ENCODE measurements around the gene CFAP299.

Gene CFAP299

GRCh38 chr4:80452768-80453167 is 117.2 kb downstream of the CFAP299 start:
- DNase-seq: no peak

- no peak for DNase-seq
These were observed 118.5 kb downstream of the CFAP299 start for GRCh38 chr4:80454040-80454439.

- DNase-seq: no peak
These were observed 119.0 kb downstream of the CFAP299 start for GRCh38 chr4:80454556-80454955.

GRCh38 chr4:80459918-80460473 is 124.5 kb downstream of the CFAP299 start:
- no peak for DNase-seq

- DNase-seq: no peak
These were observed 125.9 kb downstream of the CFAP299 start for GRCh38 chr4:80461412-80461811.

GRCh38 chr4:80462621-80463091 is 127.1 kb downstream of the CFAP299 start:
- DNase-seq: peak; percentile 2

- DNase-seq: no peak
These were observed 128.0 kb downstream of the CFAP299 start for GRCh38 chr4:80463509-80463908.

- DNase-seq: no peak
These were observed 129.7 kb downstream of the CFAP299 start for GRCh38 chr4:80465238-80465637.

- no peak for DNase-seq
These were observed 130.2 kb downstream of the CFAP299 start for GRCh38 chr4:80465736-80466135.

- no peak for DNase-seq
These were observed 131.1 kb downstream of the CFAP299 start for GRCh38 chr4:80466618-80467017.

- DNase-seq: no peak
These were observed 136.2 kb downstream of the CFAP299 start for GRCh38 chr4:80471756-80472155.

GRCh38 chr4:80475236-80475635 is 139.7 kb downstream of the CFAP299 start:
- no peak for DNase-seq

GRCh38 chr4:80475798-80476197 is 140.3 kb downstream of the CFAP299 start:
- DNase-seq: no peak

GRCh38 chr4:80484712-80485111 is 149.2 kb downstream of the CFAP299 start:
- no peak for DNase-seq

- DNase-seq: no peak
These were observed 151.1 kb downstream of the CFAP299 start for GRCh38 chr4:80486603-80487002.

- DNase-seq: no peak
These were observed 154.3 kb downstream of the CFAP299 start for GRCh38 chr4:80489798-80490197.

- peak; percentile 79 for DNase-seq
These were observed 157.2 kb downstream of the CFAP299 start for GRCh38 chr4:80492761-80493160.

- no peak for DNase-seq
These were observed 160.3 kb downstream of the CFAP299 start for GRCh38 chr4:80495865-80496264.

- no peak for DNase-seq
These were observed 163.2 kb downstream of the CFAP299 start for GRCh38 chr4:80498725-80499124.

GRCh38 chr4:80500613-80501012 is 165.1 kb downstream of the CFAP299 start:
- peak; percentile 69 for DNase-seq

GRCh38 chr4:80507077-80507476 is 171.5 kb downstream of the CFAP299 start:
- no peak for DNase-seq

GRCh38 chr4:80507507-80507906 is 172.0 kb downstream of the CFAP299 start:
- DNase-seq: no peak

- no peak for DNase-seq
These were observed 180.0 kb downstream of the CFAP299 start for GRCh38 chr4:80515496-80515895.

GRCh38 chr4:80521438-80521837 is 185.9 kb downstream of the CFAP299 start:
- no peak for DNase-seq

GRCh38 chr4:80526697-80527096 is 191.2 kb downstream of the CFAP299 start:
- no peak for DNase-seq
